Loucy (cell line): ENCODE measurements around the gene FAM171A2.
"Not testable (repeated sequence)": the region's sequence is repeated elsewhere in the genome, so short reads cannot be mapped to it uniquely, and the experiment has no call there.

ENCODE experiments used
- CTCF ChIP-seq: fragments of 200-600 bp; sonication (generic); conservative IDR thresholded peaks from 2 replicates; pipeline ENCODE4 v1.5.1; 2014; ENCODE audit warnings: mild to moderate bottlenecking, antibody characterized with exemption, low read length
- EZH2phosphoT487 ChIP-seq: fragments of 200-600 bp; IDR thresholded peaks from 2 replicates; pipeline ENCODE4 v1.6.1; 2018; ENCODE audit warnings: antibody characterized with exemption, mild to moderate bottlenecking, moderate library complexity, borderline replicate concordance

- TF ChIP-seq CTCF, EZH2phosphoT487: not testable (repeated sequence)
Measured at GRCh38 chr17:44368391-44369243, 5.0 kb upstream of the FAM171A2 start.
